CD4-positive, alpha-beta T cell treated with Interleukin-17A for 4 hours (primary cell): Measurements from ENCODE around the gene TMEM204.

Experiments
- DNase-seq: peaks from one replicate; pipeline ENCODE4 v3.0.0-alpha.2; 2020; ENCODE audit warnings: mixed read lengths

The TMEM204 gene

GRCh38 chr16:1533443-1533951 is at the start of gene TMEM204:
Gene TMEM204 (plus strand): TSS chr16:1533666. CDS start chr16:1534276, 610 bp downstream.
- peak; percentile 69 for DNase-seq

DNA sequence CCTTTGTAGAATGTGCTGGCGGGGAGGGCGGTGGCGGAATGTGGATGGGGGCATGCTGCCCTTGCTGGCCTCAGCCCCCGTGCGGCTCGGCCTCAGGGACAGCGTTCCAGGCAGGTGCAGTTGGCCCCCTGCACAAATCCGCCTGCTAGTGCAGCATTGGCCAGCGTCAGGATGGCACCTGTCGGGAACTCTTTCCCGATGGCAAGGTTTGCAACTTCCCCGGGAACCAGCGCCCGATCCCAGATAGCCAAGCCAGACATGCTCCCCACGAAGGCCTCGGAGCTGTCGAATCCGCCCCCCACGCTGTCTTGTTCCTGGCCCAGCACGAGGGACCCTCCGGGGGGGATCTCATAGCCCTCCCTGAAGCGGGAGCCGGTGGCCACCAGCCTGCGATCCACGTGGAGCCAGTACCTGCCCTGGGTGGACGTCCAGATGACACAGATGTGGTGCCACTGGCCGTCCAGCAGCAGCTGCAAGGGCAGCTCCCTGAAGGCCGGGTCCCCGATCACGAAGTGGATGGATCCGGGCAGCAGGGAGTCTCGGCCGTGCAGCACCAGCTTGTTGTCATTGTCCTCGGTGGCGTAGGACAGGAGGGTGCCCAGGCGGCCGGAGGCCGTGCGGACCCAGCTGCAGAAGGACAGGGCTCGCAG is 47.5 kb upstream of the TMEM204 start:
- DNase-seq = no peak

DNA sequence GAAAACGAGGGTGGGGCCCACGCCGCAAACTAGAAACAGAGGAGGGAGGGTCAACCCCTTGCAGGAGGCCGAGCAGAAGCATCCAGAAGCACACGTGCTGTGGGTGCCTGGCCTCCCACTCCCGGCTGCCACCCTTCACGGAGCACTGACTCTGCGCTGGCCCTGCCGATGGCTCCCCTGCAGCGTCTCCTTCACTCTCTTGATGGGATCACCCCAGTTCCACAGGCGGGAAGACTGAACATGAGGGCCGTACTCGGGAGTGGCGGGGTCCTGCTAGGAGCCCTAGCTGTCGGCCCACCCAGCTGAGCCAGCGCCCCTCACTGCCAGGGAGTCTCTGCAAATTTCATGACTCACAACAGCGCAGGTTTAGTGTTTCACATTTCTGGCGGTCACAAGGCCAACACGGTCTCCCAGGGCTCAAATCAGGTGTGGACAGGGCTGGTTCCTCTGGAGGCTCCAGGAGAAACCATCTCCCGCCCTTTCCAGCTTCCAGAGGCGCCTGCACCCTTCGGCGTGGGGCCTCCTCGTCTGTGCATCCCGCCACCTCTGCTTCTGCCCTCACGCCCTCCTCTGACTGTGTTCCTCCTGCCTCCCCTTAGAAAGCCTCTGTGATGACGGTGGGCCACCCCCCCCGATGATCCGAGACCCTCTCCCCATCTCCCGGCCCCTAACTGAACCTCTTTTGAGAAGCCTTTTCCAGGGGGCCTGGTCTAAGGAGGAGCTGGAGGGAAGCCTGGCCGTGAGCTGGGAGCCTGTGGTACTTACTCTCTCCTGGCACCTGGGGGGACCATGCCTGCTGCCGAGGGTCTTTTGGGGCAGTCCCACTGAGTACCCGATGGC is 46.7 kb upstream of the TMEM204 start:
- no peak for DNase-seq

DNA sequence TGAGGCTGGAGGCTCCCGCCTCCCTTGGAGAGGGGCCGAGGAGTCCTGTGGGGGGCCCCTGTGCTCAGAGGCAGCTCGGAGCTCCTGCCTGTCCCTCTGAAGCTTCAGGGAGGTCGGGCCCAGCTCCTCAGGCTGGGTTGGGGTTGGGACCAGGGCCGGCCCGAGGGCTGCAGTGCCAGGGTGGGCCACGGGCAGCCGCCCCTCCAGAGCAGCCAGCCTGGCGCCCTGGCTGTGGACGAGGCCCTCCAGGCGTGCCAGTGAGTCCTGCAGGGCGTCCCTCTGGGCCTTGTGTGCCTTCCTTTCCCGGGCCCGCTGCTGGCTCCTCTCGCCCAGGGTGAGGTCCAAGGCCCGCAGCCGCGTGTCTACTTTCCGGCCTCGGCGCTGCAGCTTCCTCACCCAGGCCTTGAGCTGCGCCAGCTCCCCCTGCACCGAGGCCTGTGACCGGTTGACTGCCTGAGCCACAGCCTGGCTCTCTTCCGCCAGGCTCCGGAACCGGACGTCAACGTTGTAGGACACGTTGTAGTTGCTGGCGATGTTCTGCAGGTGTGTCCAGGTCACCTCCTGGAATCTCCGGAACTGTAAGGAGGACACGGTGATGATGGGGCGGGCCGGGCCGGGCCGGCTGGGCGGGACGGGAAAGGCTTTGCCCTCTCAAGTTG is 45.9 kb upstream of the TMEM204 start:
- no peak for DNase-seq

DNA sequence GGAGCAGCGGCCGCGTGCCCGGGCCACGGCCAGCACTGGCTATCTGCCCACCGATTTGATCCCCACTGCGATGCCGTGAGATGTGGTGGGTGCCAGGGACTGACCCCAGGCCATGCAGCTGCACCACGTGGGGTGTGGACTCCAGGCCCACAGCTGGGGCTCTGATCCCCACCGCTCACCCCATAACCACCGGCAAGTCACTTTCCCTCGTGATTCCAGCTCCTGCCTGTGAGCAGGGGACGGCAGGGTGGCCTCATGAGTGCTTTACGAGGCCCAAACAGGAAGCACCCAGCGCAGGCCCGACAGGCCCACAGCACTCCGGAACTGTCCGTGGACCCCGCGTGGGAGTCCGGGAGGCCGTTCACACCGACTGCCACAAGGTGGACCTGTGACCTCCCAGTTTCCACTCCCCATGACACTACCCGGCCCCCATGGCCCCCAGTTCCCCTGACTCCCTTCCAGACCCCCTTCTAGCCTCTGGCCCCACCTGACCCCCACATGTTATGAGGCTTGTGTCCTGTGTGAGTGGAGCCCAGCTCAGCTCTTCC is 45.3 kb upstream of the TMEM204 start:
- no peak for DNase-seq

GRCh38 chr16:1488619-1489018 is 44.8 kb upstream of the TMEM204 start, which contains the start of gene PTX4:
Gene PTX4 (minus strand): TSS chr16:1488944. CDS start chr16:1488909, 35 bp downstream.
- DNase-seq = no peak

DNA sequence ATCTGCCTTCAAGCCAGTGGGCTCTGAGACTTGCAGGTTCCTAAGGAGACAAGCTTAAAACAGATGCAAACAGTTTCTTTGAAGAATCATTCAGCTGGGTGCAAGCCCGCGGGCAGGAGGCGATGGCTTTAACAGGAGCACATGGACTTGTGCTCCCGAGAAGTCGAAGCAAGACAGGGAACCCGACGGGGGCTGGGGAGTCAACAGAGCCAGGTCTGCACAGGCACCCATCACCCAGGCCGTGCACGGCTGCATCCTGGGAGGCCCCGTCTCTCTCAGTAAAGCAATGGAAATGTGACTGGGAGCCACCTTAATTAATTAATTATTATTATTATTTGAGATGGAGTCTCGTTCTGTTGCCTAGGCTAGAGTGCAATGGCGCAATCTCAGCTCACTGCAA is 44.4 kb upstream of the TMEM204 start:
- no peak for DNase-seq

DNA sequence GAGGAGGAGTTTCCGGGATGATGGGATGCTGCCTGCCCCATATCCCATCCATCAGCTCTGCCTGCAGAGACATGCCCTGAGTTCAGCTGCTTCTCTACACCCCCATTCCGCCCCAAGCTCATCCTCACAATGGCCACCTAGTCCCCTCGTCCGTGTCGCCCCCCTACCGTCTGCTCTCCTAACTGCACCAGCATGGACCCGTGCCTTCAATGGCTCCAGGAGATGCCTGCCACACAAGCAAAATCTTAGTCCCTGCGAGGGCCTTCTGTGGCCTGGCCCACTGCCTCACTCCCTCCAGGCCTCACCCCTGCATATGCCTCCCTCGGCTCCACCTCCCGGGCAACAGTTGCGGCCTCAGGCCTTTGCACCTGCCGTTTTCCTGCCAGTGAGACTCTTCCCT is 42.1 kb upstream of the TMEM204 start:
- DNase-seq = no peak

DNA sequence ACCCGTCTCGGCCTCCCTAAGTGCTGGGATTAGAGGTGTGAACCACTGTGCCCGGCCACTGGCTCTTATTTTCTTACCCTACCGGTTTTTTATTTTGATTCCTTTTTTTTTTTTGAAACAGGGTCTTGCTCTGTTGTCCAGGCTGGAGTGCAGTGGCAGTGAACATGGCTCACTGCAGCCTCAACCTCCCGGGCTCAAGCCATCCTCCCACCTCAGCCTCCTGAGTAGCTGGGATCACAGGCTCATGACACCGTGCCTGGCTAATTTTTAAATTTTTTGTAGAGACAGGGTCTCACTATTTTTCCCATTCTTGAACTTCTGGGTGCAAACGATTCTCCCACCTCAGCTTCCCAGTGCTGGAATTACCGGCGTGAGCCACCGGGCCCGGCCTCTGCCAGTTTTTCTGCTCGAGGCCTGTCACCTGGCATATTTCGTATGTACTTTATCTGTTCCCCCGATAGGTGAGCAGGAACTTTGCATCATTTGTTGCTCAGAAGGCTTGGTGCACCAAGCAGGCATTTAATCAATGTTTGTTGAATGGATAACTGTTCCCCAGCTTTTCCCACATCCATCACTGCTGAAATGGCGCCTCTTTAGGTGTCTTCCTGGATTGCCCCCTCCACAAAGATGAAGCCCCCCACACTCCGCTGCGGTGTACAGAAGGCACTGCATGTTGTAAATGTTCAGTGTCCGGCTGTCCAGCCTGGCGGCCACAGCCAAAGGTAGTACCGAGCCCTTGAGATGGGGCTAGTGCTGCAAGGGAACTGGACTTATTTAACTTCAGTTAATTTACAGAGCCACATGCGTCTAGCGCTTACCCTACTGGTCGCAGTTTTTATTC is 41.2 kb upstream of the TMEM204 start:
- no peak for DNase-seq

DNA sequence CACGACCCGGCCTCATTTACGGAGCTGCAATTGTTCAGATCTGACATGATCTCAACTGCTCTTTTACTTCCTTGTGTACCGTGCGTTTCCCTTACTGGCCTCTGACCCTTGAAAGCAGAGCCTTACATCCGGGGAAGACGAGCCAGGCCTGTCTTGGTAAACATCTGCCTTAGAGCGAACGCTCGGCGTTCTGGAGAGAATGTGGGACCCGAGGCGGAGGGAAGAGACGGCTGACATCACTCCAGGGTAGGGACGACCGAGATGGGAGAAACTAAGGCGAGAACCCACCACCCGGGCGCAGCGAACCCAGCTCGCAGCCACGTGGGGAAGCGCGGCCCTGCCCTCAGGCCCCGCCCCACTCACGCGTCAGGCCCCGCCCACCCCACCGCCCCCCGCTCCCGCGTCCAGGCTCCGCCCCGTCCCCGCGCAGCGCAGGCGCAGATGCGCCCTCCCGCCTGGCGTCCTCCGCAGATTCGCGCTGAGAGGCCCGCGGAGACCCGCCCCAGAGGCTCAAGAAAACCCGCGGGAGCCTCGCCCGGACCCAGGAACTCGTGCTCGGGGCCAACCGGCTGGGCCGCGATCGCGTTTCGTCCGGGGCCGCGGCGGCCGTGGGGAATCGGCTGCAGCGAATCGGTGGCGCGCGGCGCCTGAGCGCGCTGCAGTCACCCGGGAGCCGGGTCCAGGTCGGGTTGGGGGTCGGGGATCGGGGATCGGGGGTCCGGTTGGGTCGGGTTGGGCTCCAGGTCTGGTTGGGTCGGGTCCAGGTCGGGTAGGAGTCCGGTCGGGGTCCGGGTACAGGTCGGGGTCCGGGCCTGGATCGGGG is 40.3 kb upstream of the TMEM204 start, which contains the start of gene TELO2:
TELO2 (plus strand) TSS at position 438 of the 823 bp plus-strand sequence. CDS start 922 bp downstream, outside the sequence.
- peak; percentile 94 for DNase-seq

DNA sequence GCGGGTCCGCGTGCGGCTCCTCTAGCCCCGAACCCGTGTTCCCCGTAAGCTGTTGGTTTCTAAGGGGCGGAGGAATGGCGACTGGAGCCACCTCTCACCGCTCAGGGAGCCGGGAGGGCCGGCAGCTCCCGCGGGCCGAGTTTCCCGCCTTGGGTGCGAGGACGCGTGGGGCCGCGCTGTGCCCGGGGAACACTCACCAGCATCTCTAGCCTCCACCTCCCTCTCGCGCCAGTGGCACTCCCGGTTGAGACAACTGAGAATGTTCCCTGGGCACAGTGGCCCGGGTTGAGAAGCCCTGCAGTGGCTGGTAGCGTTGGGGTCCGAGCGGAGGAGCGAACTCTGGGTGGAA is 39.7 kb upstream of the TMEM204 start:
- no peak for DNase-seq

DNA sequence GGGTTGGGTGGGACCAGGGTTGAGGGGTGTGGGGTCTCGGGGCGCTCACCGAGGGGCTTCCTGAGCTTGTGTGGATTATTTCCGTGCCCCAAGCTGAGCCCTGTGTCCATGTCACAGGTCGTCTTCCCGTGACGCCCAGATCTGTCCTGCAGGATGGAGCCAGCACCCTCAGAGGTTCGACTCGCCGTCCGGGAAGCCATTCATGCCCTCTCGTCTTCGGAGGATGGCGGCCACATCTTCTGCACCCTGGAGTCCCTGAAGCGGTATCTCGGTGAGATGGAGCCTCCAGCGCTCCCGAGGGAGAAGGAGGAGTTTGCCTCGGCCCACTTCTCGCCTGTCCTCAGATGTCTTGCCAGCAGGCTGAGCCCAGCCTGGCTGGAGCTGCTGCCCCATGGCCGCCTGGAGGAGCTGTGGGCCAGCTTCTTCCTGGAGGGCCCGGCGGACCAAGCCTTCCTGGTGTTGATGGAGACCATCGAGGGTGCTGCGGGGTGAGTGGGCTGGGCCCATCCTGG is 39.3 kb upstream of the TMEM204 start:
- no peak for DNase-seq

GRCh38 chr16:1494711-1495110 is 38.8 kb upstream of the TMEM204 start:
- no peak for DNase-seq

DNA sequence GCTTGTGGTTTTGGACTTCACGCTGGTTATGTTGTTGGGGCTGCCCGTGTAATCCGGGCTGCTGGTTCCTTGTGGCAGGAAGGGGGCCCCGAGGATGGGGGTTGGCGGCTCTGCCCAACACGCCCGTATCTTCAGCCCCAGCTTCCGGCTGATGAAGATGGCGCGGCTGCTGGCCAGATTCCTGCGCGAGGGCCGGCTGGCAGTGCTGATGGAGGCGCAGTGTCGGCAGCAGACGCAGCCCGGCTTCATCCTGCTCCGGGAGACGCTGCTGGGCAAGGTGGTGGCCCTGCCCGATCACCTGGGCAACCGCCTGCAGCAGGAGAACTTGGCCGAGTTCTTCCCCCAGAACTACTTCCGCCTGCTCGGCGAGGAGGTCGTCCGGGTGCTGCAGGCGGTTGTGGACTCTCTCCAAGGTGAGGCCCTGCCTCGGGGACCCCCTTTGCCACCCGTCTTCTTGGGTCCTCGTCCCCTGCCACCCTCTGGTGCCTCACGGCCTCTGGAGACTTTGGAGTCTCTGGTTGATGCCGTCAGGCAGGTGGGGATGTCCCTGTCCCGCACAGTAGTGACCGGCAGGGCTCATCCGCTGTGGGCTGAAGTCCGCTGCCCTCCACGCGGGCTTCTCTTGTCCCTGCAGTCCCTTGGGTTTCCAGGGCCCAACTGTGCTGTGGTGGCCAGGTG is 38.1 kb upstream of the TMEM204 start:
- DNase-seq = no peak

DNA sequence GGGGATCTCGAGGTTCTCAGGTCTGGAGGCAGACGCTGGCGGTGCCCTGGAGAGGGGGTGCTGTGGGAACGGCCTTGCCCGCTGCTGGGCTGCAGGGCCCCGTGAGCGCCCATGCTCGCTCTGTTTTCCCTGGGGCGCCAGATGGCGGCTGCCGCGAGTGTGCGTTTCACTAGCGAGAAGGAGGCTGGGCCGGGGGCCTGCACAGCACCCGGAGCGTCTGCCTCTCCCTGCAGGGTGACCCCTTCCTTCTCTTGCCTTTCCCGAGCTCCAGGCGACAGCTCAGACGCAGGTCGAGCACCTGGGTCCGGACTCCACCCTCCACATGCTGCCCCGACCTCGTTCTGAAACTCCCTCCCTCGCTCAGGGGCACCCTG is 37.6 kb upstream of the TMEM204 start:
- DNase-seq = no peak

GRCh38 chr16:1496464-1496863 is 37.0 kb upstream of the TMEM204 start:
- DNase-seq = no peak

DNA sequence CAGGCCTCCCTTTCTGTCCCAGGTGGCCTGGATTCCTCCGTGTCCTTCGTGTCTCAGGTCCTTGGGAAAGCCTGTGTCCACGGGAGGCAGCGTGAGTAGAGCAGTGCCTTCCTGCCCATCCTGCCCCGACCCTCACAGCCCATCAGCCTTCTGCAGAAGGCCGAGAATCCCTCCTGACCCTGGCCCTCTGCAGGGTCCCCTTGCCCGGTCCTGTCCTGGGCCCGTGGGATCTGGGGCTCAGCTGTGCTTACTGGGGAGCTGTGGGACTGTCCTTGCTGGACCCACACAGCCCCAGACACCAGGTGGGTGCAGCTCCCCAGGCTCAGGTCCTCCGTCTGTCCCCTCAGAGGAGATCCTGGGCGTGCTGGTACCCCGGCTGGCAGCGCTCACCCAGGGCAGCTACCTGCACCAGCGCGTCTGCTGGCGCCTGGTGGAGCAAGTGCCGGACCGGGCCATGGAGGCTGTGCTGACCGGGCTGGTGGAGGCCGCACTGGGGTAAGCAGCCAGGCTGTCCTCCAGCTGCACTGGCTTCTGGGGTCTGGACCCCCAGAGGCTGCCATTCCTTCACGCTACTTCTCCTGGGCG is 36.4 kb upstream of the TMEM204 start:
- no peak for DNase-seq

DNA sequence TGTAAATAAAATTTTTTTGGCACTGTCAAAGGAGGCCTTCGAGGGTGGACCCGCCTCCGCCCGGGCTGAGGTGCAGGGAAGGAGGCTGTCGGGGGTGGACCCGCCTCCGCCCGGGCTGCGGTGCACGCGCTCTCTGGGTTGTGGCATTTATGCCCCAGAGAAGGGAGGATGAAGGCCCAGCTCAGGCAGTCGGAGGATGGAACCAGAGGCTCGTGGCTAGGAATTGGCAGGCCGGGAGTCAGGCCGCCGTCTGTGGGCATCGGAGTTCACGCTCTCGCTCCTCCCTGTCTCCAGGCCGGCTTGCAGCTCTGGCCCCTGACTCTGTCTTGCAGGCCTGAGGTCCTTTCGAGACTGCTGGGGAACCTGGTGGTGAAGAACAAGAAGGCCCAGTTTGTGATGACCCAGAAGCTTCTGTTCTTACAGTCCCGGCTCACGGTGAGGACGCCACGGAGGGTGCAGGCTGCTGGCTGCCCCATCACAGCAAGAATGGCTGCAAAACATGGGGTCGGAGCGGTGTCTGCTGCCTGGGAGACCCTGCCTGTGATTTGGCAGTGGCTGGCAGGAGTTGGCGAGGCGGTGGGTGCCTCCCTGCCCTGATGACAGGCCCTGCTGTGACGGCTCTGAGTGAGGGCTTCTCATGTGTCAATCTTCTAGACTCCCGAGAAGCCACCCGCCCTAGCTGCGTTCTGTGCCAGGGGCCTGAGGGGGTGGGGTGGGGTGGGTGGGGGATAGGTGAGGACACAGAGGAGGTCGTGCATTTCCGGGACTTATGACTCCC is 34.4 kb upstream of the TMEM204 start:
- no peak for DNase-seq

GRCh38 chr16:1499756-1500464 is 33.6 kb upstream of the TMEM204 start:
- no peak for DNase-seq
